ENCODE data around the gene DAZAP1.
"Not testable (repeated sequence)": the region's sequence is repeated elsewhere in the genome, so short reads cannot be mapped to it uniquely, and the experiment has no call there.

Gene DAZAP1

DNA sequence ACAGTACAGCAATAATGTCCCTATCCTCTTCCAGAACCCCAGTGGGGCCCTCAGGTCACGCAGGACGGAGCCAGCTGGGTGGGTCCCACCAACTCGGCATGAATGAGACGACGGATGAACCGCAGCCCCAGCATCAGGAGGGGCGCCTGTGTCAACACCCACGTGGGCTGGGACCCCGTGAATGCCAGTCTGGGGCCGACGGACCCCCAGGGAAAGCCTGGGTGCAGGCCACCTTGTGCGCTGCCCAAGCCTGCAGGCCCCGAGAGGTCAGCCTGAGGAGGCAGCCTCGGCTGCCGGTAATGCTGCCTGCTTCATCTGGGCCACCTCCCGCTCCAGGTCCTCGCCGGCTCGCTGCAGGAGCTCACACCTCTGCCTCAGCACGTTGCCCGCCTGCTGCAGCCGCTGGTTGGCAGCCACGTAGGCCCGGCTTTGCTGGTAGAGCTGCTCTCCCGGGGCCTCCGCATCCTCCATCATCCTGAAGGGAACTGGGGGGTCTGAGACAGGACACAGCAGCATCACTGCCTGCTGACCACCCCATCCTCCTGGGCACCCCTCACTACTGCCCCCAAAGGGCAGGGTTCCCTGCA lies 67.5 kb downstream of the DAZAP1 start:
- no peak for DNase-seq

- no peak for DNase-seq
Measured at GRCh38 chr19:1475751-1476437, 68.5 kb downstream of the DAZAP1 start.

GRCh38 chr19:1477056-1477455 lies 69.7 kb downstream of the DAZAP1 start:
- DNase-seq: not testable (repeated sequence)

GRCh38 chr19:1478934-1479707 lies 71.7 kb downstream of the DAZAP1 start, which contains the start of gene C19orf25:
Gene C19orf25 (minus strand): TSS chr19:1479215. CDS start chr19:1478903, 312 bp downstream.
- peak; percentile 51 for DNase-seq

DNA sequence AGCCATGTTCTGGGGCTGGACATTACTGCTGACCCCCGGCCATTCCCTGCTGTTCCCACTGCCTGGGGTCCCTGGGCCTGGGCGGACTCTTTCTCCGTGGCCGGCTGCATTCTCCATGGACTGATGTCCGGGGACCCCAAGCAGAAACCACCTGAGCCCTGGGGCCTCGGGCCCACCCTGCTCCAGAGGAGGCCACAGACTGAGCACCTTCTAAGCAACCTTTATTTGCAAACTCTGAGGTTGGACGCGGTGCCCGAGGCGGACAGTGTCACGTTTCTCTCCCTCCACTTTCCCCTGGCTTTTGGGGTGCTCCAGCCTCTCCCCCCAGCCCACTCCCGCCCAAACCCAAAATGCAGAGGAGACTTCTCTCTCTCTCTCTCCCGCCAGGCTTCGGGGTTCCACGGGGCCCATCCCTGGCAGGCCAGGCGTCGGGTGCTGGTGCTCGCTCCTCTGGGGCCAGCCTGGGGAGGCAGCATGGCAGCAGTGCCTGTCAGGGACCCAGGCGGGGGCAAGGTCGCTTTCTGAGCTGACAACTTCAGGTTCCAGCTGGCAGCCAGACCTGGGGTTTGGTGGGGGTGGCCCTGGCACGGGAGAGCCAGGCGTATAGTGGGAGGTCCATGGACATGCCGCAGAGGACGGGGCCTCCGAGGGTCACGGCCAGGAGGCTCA lies 74.0 kb downstream of the DAZAP1 start:
- DNase-seq: no peak

DNA sequence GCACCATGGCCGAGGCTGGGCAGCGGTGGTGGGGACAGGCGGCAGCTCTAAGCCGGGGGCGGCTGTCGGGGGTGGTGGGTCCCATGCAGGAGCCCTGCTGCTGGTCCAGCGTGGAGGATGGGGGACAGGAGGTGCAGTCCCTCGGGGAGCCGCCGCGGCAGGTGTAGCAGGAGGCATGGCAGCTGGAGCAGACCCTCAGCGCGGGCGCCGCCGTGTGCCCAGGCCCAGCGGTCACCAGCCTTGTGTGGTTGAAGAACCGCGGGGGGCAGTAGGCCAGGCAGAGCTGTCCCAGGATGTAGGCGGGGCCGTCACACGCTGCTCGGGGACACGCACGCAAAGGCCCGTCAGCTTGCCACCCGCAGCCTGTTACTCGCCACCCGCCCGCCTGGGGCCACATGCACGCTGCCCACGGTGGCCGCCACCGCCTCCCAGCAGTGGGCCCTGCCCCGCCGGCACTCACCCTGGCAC lies 74.5 kb downstream of the DAZAP1 start:
- DNase-seq: no peak

DNA sequence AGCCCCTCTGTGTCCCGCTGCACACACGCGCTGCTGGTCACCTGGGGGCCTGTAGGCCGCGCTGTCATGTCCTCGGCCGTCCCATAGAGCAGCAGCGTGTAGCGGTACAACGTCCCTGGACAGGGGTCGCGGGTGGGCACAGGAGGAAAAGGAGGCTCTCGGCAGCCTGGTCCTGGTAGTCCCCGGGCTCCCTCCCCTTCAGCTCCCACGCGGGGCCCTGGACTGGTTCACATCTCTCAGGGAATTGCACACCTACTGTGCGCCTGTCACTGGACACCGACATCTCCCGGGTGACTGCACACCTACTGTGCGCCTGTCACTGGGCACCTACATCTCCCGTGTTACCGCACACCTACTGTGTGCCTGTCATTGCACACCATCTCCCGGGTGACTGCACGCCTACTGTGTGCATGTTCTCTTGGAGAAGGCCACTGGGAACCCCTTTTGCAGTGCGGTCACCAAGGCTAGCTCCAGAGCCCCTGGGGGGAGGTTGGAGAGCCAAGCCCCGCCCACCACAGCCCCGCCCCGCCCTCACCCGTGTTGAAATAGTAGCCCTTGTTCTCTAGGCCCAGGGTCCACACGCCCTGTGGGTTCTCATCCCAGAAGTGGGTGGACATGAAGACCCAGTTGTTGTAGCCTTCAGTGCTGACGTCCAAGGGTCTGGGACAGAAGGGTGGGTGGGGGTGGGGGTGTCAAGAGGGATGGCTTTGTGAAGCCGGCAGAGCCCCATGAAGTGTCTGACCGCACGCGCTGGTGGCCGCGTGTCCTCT lies 75.2 kb downstream of the DAZAP1 start:
- DNase-seq: no peak

- no peak for DNase-seq
Measured at GRCh38 chr19:1483131-1483978, 76.0 kb downstream of the DAZAP1 start.

- DNase-seq: no peak
Measured at GRCh38 chr19:1483979-1484428, 76.6 kb downstream of the DAZAP1 start.

All from NCI-H526 treated with DMSO at 0.1 percent for 48 hours (cell line).